GM19438 (cell line): ENCODE measurements around the gene UIMC1.

Experiments used
- ATAC-seq: cut with Tn5 transposase; IDR thresholded peaks from one replicate; pipeline ENCODE4 v1.9.1; 2021; ENCODE audit warnings: low read depth; ENCODE audit not compliant: unreplicated experiment

Gene UIMC1

DNA sequence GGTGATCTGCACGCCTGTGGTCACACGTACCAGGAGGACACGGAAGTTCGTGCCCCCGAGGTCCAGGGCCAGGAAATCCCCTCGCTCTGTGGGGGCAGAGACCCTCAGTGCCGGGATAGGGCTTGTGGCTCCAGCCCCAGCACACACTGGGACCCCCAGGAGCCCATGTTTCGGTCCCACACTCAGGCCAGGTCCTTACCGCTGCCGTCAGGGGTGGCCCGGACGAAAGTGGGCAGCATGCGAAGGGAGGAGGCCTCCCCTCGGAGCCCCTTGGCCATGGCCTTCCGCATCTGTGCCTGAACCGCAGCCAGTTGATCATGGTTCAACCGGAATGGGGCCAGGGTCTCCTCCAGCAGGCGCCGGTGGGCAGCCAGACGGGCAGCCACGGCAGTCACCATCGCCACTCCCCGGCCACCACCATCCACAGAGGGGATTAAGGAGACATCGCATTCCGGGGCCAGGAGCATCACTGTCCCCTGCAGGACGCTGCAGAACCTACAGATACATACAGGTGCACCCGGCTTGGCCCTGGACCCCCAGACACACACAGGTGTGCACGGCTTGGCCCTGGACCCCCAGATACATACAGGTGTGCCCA, 119.2 kb downstream of the UIMC1 start:
- no peak for ATAC-seq

DNA sequence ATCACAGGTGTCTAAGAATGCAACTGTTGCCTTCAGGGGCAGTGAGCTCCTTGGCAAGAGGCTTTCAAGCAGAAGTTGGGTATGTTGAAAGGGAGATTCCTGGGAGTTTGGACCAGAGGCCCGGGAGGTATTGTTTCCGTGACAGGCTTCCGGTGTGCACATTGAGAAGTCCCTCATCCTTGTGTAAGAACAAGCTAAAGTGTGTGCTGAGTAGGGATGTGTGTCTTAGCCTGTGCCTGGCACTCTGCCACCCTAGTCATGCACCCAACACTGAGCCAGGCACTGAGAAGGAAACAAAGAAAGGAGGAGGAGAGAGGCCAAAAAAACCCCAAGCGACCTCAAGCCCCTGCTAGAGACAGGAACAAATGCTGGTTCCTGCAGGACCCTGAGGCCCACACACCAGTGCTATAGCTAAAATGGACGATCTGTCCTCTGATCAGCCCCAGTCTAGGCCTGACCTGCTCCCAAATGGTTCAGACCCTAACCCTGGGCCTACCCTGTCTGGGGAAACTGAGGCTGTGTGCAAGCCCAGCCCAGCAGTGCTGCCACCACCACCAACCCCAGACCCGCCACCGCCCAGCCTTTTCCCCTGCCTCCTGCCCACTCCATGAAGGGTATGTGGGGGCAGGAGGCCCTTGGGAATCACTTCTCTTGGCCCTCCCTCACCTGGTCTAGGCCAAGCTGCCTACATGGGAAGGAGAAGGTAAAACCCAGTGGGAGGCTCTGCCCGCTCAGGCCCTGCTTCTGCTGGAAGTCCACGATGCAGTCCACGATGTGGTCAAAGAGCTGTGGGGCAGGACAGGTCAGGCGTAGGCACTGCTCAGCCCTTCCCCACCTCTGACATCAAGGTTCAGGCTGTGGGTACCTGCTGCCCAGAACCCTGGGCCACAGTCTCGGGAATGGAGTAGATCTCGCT, 120.0 kb downstream of the UIMC1 start:
- no peak for ATAC-seq

DNA sequence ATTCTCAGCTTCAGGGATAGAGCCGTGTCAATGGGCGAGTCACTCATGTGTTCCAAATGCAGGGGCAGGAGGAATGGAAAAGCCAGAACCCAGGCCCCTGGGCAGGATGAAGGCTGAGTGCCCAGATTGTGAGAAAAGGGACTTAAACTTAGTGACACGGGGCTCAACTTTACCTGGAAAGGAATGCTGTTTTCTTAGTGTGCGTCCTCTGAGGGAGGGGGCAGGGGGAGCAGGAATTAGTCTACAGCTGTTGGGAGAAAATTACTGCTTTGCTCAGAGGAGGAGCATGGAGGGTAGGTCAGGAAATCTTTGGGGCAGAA, 122.0 kb downstream of the UIMC1 start:
- no peak for ATAC-seq

DNA sequence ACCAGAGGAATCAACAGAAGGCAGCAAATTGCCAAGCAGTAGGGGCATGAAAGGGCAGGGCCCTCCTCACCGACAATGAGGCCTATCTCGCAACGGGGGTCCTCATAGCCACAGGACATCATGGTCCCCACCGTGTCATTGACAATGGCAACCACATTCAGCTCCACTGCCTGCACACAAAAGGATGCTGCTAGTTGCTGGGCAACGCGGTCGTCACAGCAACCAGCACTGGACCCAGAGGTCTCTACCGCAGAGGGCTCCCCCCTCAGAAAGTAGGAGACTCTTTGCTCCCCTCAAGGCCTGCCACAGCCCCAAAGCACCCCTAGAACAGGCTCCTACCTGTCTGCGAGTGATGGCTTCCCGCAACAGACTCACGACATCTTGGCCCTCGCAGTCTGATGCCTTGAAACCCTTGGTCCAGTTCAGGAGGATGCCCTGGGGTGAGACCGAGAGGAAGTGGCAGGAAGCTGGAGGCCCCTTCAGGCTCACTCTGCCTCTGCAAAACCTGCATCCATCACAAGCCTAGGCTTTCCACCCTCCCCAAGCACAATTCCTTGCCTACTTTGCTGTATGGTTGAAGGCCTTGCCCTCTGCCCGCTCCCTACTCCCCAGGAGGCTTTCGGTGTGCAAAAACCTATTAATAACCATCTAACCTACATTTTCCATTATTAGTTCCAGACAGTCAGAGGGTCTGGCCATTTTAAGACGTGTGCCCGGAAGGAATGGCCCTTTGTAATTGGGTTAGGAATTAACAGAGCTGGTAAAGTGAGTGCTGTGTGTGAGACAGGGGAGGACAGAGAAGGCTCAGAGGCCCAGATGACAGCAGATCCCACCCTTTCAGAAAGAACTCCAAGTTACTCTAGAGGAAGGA, 122.6 kb downstream of the UIMC1 start:
- no peak for ATAC-seq

DNA sequence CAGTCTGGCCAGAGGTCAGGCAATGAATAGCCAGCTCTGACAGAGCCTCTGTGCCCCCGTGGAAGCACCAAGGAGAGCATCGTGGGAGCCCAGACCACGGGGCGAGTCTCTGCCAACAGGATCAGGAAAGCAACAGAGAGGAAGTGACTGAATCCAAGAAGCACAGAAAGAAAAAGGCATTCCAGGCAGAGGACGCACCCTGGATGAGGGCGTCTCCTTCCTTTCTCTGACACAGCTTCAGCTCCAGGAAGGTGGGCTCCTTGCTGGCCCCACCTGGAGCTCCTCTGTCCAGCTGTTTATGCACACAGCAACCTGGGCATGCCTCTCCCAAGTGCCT, 124.0 kb downstream of the UIMC1 start:
- no peak for ATAC-seq

DNA sequence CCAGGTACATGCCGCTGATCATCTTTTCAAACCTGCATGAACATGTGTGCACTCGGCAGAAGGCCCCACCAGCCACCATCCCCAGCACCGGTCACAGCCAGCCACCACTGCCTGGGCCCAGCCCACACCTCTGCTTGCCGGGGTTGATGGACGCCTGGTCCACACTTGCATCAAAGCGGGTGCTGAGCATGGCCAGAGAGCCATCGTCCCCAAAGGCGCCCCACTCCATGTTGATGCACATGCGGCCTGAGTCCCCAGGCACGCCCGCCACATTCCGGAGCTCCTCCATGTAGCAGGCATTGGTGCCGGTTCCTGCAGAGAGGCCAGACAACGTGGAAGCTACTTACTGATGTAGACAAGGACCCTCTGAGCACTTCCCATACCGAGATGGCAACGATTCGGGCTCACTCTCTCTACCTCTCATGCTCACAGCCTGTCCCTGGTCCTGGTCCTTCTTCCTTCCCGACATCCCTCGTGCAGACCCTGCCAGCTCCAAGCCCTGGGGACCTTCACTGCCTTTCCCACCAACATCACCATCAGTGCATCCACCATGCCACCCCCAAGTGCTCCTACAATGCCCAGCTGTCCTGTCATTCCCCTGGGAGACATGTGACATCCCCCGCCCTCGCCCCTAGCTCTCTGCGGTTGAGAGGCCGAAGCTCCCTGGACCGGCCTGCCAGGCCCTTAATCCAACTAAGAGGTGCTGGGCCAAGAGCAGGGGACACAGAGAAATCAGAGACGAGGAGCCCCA, 124.6 kb downstream of the UIMC1 start:
- no peak for ATAC-seq

DNA sequence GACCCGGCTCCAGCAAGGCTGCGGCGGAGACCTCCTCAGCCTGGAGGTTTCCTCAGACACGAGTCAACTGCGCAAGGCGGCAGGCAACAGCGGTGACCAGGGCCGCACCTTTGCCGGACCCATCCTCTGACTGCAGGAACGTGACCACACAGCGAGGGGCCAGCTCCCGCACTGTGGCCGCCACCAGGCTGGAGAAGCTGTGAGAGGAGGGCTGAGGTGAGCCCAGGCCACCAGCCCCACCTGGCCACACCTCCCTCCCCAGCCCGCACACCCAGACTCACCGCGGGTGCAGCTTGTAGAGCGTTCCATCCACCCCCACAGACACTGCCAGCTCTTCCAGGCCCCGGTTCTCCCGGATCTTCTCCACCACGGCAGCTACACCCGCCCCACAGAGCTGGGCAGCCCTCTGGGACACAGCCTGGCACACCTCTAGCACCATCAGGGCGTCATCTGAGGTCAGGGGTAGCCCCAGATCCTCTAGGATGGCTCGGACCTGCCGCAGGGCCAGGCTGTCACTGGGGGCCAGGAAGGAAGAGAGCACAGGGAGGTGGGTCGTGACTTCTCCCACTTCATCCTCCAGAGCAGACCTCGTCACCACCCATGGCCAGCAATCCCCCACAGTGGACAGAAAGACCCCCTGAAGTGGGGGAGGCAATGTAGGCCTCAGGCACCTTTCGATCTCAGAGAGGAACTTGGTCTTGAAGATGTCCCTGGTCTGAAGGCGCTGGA, 125.4 kb downstream of the UIMC1 start:
- ATAC-seq = no peak

DNA sequence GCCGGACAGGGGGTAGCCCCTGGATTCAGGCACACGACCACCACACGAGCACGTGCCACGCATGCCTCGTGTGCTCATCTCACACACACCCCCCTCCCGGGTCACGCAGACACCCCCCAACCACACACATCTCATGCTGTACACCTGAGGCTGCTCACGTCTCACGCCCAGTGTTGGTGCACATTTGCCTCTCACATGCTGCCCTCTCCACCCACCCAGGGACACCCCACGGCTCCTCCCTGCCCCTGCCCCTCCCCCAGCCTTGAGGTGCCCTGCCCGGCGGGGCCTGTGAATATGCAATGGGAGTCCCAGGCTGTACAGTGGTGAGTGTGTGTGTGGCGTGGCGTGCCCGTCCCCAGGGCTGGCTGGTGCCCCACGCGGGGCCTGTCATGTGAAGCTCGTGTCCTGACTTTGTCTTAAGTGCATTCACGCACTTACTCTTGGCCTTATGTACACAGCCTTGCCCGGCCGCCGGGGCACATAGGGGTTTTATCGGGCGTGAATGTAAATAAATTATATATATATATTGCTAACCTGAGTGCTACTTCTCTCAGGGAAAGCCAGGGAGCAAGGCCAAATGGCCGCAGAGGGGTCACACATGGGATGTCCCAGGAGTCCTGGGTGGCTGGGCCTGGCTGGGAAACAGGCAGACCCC, 126.1 kb downstream of the UIMC1 start:
- no peak for ATAC-seq

DNA sequence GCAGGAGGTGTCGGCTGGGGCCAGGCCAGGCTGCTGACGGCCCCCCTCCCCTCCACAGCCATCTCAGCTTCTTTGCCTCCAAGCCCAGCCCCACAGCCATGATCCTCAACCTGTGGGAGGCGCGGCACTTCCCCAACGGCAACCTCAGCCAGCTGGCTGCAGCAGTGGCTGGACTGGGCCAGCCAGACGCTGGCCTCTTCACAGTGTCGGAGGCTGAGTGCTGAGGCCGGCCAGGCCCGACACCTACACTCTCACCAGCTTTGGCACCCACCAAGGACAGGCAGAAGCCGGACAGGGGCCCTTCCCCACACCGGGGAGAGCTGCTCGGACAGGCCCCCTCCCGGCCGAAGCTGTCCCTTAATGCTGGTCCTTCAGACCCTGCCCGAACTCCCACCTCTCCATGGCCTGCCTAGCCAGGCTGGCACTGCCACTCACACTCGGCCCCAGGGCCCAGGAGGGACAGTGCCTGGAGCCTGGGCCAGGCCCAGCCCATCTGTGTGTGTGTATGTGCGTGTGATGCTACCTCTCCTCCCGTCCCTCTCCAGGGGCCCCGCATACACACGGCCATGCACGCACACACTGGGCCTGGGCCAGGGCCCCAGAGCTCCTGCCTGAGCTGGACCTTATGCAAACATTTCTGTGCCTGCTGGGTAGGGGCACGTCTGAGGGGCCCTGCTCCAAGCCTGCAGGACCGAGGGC, 126.8 kb downstream of the UIMC1 start:
- ATAC-seq = no peak

DNA sequence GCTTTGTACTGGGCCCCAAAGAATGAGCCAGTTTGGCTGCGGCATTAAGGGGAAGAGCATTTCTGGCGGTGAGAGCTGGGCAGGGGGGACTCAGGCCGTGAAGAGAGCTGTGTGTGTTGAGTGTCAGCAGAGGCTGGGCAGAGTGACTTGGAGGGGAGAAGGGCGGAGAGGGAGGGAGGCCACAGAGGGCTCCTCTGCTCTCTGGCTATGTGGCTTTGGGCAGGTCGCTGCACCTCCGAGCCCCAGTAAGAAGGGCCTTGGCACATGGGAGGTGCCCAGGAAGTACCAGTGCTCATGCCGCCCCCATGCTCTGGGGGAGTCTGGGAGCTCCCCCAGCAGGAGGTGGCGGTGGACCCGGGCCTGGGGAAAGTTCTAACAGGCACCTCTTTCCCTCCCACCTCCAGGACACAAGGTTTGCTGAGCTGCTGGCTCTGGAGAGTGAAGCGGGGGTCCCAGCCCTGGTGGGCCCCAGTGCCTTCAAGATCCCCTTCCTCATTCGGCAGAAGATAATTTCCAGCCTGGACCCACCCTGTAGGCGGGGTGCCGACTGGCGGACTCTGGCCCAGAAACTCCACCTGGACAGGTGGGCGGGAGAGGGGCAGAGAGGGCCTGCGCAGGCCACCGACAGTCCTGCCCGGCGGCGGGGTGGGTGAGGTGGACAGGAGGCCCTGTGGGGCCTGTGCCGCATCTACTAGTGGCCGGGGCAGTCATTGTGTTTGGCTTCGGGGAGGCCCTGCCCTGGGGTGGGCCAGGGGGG, 127.5 kb downstream of the UIMC1 start:
- ATAC-seq = no peak

DNA sequence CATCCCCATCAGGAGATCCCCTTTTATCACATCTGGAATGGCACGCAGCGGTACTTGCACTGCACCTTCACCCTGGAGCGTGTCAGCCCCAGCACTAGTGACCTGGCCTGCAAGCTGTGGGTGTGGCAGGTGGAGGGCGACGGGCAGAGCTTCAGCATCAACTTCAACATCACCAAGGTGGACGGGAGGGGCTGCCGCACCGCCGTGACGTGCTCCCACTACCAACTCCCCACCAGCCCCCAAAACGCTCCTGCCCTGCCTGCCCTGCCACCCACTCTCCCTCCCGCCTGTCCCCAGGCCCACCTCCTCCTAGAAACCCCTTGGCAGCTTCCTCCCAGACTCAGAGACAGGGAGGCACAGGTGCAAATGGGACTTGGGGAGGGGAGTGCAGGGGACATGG, 128.1 kb downstream of the UIMC1 start:
- no peak for ATAC-seq

DNA sequence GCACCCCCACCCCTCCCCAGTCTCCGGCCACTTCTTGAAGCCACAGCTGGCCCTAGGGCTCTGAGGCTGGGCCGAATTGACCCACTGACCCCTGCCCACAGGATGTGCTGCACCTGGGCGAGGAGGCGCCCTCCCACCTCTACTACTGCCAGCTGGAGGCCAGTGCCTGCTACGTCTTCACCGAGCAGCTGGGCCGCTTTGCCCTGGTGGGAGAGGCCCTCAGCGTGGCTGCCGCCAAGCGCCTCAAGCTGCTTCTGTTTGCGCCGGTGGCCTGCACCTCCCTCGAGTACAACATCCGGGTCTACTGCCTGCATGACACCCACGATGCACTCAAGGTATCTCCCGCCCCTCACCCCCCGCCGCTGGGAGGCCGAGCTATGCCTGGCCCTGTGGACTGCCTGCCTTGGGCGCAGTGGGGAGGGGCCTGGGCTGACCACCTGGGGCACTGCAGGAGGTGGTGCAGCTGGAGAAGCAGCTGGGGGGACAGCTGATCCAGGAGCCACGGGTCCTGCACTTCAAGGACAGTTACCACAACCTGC, 128.7 kb downstream of the UIMC1 start:
- ATAC-seq = no peak

DNA sequence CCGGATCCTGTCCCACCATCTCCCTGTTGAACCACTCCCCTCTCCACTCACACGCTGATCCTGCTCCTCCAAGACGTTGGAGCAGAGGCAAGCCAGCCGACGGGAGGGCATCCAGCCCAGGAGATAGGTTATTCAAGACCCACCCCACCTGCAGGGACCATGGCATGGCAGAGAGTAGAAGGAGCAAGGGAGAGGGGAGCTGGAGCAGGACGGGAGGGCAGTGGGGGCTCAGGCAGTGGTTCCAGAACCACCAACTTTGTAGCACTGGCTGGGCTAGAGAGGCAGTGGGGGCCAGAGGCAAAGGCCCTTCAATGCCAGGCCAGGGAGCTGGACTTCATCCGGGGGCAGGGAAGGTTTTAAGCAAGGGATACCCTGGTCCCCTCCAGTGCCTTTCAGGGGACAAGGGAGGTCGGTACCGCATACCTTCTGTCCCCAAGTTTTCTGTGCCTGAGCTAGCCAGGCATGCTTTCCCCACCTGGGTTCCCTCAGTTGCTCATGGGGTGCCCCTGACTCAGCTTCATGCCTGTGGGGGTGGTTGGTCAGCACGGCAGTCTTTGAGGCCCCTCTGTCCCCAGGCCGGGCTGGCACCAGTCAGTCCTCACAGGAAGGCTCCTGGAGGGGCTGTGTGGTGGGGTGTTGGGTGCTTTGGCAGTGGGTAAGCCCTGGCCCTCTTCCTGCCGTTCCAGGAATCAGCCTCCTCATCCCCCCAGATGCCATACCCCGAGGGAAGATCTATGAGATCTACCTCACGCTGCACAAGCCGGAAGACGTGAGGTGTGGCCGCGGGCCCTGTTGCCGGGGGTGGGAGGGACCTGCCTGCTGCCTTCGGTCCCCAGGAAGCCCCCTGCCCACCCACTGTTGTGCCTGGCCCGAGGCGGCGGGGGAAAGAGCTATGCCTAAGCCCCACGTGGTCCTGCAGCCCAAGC, 129.8 kb downstream of the UIMC1 start:
- ATAC-seq = no peak

DNA sequence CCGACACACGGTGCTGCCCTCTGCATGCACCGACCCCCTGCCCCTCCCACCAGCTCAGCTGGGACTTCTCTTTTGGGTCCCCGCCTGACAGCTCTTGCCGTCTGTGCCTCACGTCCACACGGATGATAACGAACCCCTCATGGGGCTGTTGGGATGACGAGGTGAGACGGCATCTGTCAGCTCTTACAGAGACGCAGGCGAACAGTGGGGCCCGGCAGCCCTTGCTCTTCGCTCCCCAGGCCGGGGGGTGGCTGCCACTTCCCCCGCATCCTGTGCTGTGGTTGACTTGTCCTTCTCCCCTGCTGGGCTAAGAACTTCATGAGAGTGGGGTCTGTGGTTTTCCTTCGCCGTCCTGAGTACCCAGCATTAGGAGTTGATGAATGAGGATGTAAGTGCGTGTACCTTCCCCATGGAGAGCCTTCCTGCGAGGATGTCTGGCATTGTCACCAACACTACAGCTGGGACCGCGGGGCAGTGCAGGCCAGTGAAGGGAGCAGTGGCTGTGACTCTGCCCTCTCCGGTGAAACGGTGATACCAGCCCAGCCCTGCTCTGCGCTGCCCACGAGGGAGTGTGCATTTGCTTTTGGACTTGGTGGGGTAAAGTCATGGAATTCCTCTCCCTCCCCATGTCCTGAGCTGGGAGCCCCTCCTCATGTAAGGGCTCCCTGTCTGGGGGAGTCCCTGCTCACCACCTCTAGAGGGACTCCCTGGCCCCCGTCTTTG, 130.6 kb downstream of the UIMC1 start:
- no peak for ATAC-seq

DNA sequence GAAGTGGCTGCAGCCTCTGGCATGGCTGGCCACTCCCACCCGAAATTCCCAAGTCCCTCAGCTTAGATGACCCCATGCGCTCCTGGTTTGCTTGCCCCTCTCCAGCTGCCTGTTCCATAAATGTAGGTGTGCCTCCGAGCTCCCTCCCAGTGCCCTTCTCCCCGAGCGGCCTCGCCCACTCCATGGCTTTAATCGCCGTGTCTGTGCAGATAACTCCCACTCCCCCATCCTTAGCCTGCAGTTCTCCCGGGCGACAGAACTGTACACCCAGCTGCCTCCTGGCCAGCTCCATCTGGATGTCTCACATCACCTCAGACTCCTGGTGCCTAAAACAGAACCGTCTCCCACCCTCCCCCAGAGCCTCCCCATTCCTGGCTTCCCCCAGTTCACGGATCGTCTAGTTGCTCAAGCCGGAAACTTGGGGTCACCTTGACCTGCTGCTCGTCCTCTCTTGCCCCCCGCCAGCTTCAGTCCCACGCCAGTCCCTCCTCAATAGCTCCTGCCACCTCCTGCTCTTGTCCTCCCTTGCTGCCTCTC, 131.5 kb downstream of the UIMC1 start:
- no peak for ATAC-seq

DNA sequence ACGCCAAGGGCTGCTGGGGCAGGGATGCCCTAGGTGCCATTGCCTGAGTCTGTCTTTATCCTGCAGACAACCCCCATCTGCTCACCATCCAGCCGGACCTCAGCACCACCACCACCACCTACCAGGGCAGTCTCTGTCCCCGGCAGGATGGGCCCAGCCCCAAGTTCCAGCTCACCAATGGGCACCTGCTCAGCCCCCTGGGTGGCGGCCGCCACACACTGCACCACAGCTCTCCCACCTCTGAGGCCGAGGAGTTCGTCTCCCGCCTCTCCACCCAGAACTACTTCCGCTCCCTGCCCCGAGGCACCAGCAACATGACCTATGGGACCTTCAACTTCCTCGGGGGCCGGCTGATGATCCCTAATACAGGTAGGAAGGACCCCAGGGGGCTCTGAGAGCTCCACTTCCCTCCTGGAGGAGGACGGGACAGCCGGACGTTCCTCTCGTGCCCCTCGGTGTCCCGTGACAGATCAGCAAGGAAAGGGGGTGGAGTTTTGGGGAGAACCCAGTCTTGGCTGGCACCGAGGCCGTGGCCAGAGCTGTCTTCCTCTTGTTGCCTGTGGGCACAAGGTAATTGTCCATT, 132.3 kb downstream of the UIMC1 start:
- ATAC-seq = no peak
